ENCODE data around the gene CRYGN.

GRCh38 chr7:151457534-151457933, 17.6 kb upstream of the CRYGN start:
- TF ChIP-seq EZH2 (IDR thresholded peaks at IDR 0.05; ENCODE audit: low read depth, unreplicated experiment) (no peak), REST (IDR thresholded peaks at IDR 0.05; ENCODE audit: unreplicated experiment) (no peak), CTCF (conservative IDR thresholded peaks at IDR 0.05; ENCODE audit: low read depth in 2 of 2) (no peak), POLR2AphosphoS5 (IDR thresholded peaks at IDR 0.05; ENCODE audit: low read depth) (no peak), JUNB (IDR thresholded peaks at IDR 0.05; ENCODE audit: unreplicated experiment) (no peak), ZNF114 (CRISPR knock-in tag; IDR thresholded peaks at IDR 0.05) (no peak), EZH2phosphoT487 (IDR thresholded peaks at IDR 0.05; ENCODE audit: unreplicated experiment) (no peak), ZNF462 (CRISPR knock-in tag; IDR thresholded peaks at IDR 0.05) (no peak), CREB1 (CRISPR knock-in tag; IDR thresholded peaks at IDR 0.05; ENCODE audit: low read depth) (no peak), ETS1 (IDR thresholded peaks at IDR 0.05) (no peak), ZNF331 (CRISPR knock-in tag; IDR thresholded peaks at IDR 0.05; ENCODE audit: low read depth) (no peak), STAT1 (IDR thresholded peaks at IDR 0.05; ENCODE audit: unreplicated experiment) (no peak)

Data from GM23338 (cell line).